ENCODE measurements around the gene NBEA. TPM values are rescaled to one million over a fixed set of nuclear protein-coding genes. Genes with fewer than 3 reads are reported as not detected.
A peak's percentile ranks its signal among the peaks of the same experiment; 100 is the strongest.
"Not testable (repeated sequence)": the region's sequence is repeated elsewhere in the genome, so short reads cannot be mapped to it uniquely, and the experiment has no call there.

Gene NBEA
- polyA plus RNA-seq, 3 donors: 17.7 to 21.6 (median 18.3) TPM

DNA sequence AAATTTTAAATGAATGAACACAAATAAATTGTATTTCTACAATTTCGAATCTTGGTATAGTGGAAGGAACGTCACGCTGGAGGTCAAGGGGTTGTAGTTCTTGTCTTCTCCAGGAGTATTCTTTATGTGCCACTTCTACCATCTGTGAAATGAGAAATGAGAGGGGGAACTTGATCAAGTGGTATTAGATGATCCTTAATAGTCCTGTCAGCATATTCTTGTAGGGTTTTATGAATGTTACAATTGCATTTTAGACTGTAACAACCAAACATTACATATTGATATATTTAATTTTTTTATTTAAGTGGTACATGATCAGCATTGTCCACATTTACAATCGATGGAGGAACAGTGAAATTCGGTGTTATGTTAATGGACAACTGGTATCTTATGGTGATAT, 113.6 kb downstream of the NBEA start:
- no peak for DNase-seq (ENCODE audit: low read depth in 3 of 3, low spot score in 2 of 3)

DNA sequence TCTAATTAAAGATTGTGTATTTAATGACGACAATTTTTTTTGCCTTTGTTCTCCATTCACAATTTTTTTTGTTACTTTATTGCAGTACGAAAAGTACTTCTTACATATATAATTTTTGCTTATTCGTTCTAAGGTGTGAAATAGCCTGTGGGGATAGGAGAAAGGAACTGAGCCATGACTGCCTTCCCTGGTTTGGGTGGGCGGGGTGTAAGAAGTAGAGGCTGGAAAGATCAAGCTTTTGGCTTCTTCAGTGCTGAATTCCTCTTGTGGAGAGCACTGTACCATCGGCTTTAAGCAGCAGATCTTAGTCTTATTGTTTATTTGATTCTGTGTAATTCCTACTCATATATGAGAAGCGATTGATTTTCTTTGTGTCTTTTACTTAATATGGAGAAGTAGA, 115.8 kb downstream of the NBEA start:
- DNase-seq (ENCODE audit: low read depth in 3 of 3, low spot score in 2 of 3): no peak

DNA sequence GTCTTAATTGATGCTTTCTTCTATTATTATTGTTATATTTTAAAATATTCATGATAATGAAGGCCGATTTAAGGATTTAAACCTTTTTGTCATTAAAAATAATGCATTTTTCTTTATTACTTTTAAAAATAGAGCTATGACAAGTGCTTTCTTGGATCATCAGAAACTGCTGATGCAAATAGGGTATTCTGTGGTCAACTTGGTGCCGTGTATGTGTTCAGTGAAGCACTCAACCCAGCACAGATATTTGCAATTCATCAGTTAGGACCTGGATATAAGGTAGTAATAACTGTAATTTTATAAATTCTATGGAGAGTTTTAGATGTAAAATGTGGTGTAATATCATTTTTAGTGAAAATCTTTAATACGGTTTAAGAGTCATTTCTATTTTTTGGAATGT, 116.5 kb downstream of the NBEA start:
- DNase-seq (ENCODE audit: low read depth in 3 of 3, low spot score in 2 of 3): not testable (repeated sequence)

DNA sequence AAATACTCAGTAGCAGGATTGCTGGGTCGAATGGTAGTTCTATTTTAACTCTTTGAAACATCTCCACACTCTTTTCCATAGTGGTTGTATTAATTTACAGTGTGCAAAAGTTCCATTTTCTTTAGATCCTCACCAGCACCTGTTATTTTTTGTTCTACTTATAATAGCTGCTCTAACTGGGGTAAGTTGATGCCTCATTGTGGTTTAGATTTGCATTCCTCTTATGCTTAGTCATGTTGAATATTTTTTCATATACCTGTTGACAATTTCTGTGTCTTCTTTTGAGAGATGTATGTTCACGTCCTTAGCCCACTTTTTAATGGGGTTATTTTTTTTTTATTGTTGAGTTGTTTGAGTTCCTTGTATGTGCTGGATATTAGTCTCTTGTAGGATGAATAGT, 144.6 kb downstream of the NBEA start:
- no peak for DNase-seq (ENCODE audit: low read depth in 3 of 3, low spot score in 2 of 3)

DNA sequence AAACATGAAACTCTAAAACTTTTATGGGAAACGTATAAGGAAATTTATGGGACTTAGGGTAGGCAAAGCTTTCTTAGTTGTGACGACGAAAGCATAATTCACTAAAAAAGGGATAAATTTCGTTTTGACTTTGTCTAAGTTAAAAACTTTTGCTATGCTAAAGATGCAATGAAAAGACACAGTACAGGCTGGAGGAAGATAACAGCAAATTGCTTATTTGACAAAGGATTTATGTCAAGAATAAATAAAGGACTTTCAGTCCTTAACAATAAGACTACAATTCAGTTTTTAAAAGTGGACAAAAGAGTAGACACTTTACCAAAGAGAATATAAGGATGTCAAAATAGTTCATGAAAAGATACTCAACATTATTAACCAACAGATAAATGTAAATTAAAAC, 150.2 kb downstream of the NBEA start:
- DNase-seq (ENCODE audit: low read depth in 3 of 3, low spot score in 2 of 3): no peak

DNA sequence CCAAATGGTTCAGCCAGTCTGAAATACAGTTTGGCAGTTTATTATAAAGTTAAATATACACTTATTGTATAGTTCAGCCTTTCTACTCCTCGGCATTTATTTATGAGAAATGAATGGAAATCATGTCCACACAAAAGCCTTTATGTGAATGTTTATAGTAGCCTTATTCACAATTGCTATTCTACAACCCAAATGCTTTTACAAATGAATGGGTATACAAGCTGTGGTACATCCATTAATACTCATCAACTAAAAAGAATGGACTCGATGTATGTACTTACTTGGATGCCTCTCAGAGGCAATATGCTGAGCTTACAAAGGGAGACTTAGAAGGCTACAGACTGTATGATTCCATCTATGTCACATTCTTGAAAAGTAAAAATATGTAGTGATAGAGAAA, 150.7 kb downstream of the NBEA start:
- DNase-seq (ENCODE audit: low read depth in 3 of 3, low spot score in 2 of 3): no peak

DNA sequence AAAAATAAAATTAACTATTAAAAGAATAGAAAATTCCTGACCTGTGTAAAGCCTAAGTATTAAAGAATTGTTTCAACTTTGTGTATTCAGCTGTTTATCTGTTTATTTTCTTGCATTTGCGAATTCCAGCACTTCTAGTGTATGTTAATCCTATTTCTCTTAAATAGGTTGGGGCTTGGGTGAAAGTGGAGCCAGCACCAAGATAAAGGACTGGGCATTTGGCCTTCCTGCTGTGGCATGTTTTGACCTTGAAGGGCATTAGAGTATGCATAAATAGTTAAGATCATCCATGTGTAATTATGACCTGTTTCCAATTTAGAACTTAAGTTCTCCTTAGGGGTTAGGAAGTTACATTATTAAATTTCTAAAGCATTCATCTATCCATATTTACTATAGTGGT, 151.3 kb downstream of the NBEA start:
- no peak for DNase-seq (ENCODE audit: low read depth in 3 of 3, low spot score in 2 of 3)

DNA sequence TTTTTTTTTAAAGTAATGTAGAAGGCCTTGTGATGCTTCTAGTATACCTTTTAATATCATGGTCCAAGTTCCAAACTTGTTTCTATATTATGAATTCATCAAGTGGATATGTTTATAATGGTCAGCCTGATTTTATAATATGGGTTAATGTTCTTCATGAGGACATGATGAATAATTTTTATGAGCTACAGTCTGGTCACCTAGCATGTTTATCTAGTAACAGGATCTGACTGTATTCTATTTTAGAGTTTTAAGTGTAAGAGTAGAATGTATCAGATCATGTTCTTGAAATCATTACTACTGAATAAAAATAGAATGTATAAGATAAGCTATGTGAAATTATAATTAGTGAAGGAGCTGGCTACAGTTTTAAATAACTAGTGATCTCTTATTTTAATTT, 164.7 kb downstream of the NBEA start:
- DNase-seq (ENCODE audit: low read depth in 3 of 3, low spot score in 2 of 3): not testable (repeated sequence)

DNA sequence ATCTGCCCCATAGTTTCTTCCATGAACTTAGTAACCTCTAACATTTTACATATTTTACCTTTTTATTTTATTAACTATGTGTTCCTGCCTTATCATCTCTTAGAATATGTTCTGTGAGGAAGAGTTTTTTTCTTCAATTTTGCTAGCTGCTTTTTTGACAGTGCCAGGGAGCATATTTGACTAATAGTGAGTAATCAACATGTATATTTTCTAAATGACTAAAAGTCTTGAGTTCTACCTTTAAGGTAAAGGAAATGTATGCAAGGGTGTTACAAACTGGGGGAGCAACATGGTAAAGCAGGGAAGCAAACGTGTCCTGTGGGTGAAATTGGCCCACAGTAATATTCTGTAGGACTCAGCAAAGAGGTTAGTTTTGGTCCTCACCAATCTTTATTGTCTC, 165.5 kb downstream of the NBEA start:
- DNase-seq (ENCODE audit: low read depth in 3 of 3, low spot score in 2 of 3): no peak

DNA sequence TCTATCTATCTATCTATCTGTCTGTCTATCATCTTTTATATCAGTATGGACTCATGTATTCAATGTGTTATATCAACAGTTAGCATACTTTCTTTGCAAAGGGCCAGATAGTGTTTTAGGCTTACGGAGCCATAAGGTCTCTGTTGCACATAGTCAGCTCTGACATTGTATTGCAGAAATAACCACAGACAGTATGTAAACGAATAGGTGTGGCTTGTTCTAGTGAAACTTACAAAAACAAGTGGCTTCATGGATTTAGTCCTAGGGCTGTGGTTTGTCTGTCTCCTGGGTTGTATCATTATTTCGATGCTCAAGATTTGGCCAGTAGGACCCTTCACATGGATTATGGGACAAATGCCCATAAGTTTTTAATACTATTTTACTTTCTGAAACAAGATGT, 171.5 kb downstream of the NBEA start:
- not testable (repeated sequence) for DNase-seq (ENCODE audit: low read depth in 3 of 3, low spot score in 2 of 3)

DNA sequence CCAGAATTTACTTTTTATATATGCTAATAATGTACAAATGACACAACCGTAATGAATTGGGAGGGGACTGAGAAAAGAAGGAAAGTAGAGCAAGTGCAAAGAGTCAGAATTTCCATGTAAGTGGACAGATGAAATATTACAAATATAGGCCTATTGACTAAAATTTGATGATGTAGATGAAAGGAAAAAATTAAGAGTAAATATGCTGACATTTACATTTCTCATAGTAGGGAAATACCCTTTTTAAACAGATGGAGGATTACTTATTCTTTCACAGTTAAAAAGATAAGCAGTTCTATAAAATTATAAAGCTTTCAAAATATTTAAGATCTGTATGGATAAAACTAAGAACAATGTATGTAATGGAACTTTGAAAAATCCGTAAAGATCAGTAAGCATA, 185.4 kb downstream of the NBEA start:
- DNase-seq (ENCODE audit: low read depth in 3 of 3, low spot score in 2 of 3): no peak

DNA sequence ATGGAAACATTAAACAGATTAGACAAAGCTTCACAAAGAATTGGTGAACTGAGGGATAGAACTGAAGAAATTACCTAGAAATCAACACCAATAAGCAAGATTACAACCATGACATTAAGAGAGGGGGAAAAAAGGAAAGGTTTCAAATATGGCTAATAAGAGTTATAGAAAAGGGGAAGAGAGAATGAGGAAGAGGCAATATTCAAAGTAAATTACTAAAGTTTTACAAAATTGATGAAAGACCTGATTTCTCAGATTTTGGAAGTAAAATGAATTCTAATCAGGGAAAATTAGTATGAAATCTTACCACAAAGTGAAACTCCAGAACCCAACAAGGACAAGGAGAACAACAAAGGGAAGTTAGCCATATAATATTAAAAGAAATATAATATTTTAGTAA, 187.4 kb downstream of the NBEA start:
- DNase-seq (ENCODE audit: low read depth in 3 of 3, low spot score in 2 of 3): no peak

DNA sequence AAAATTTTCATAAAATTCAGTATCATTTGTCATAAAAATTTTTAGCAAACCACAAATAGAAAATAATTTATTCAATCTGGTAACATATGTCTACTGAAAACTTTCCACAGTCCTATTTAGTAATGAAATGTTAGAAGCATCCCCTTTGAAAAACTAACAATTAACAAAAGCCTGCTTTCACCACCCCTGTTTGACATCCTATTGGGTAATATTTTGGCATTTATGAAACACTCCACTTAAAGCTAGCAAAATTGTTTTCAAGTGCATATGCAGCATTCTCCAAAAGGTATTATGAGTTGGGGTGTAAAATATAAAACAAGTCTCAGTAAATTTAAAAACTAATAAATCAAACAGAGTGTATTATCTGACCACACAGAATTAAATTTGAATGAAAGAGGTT, 189.4 kb downstream of the NBEA start:
- no peak for DNase-seq (ENCODE audit: low read depth in 3 of 3, low spot score in 2 of 3)

DNA sequence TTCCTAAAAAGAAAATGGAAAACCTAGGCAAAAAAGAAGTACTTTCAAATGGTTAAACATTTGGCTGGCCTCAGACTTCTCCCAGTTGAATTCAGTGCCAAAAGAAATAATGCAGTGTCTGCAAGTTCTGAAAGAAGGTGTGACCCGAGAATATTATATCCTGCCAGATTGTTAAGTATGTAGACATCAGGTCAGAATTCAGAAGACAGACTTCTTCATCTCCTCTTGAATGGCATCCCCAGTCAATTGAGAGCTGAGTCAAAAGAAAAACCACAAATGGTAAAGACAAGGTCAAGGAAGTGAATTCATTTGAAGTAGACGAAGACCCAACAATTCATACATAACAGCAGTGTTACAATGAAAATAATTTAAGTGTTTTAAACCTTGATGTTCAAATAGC, 194.5 kb downstream of the NBEA start:
- no peak for DNase-seq (ENCODE audit: low read depth in 3 of 3, low spot score in 2 of 3)

DNA sequence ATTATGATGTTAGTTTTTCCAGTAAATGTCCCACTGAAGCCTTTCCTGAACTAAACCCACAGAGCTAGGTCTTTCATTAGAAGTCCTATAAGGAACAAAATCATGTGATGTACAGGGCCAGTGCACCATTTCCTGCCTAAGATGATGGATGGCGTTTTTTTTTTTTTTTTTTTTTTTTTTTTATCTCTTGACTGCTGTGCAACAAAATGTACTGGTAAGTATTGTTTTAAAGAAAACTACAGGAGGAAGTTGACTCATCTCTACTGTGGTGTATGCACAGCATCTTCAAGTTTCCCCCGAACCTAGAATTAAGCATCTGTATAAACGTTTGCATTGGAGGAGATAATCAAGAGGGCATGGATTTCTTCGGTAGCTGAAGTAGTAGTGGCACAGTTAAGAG, 197.5 kb downstream of the NBEA start:
- DNase-seq (ENCODE audit: low read depth in 3 of 3, low spot score in 2 of 3): no peak

DNA sequence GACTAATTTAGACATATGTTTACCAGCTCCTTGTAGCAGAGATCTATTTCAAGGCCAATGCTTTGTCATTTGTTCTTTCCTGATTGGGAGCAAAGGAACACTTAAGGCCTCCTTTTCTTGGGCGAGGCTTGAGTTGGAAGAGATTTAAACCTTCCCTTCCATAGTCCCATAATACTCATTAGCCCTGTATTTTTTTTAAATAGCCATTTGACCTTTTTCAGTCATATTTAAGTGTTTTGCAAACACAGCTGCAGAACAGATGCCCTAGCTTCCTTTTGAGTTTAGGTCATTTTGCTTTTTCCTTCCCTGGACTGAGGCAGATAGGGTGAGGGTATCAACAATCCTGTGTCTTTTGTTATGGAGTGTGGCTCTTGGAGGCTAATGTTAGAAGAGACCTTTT, 198.3 kb downstream of the NBEA start:
- no peak for DNase-seq (ENCODE audit: low read depth in 3 of 3, low spot score in 2 of 3)

DNA sequence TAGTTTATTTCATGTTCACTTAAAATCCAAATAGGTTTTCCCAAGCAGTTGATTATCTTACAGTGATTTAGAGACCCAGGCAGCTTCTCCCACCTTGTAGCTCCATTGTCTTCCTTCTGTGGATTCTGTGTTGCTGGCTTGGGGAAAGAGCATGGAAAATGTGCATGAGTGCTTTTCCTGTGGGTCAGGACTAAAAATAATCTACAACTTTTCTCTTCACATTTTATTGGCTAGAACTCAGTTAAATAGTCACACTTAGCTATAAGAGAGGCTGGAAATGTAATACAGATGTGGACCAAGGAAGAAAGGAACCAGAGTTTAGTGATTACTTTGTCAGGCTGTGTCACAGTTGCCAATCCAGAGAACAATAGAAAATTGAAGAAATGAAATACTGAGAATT, 198.8 kb downstream of the NBEA start:
- no peak for DNase-seq (ENCODE audit: low read depth in 3 of 3, low spot score in 2 of 3)

DNA sequence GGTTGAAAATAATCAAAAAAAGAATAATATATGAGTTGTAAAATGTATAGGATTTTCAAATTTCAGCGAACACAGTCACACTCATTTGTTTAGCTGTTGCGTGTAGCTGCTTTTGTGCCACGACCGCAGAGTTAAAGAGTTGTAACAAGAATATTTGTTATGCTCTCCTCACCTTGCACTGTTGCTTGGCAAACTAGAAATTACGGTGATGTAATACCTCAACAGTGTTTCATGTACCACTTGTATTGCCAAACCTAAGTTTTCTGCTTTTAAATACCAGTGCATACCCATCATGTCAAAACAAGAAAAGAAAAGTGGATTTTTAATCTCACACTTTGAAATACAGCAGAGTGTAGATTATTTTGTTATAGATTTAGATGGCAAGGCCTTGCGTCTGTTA, 201.1 kb downstream of the NBEA start:
- DNase-seq (ENCODE audit: low read depth in 3 of 3, low spot score in 2 of 3): no peak

DNA sequence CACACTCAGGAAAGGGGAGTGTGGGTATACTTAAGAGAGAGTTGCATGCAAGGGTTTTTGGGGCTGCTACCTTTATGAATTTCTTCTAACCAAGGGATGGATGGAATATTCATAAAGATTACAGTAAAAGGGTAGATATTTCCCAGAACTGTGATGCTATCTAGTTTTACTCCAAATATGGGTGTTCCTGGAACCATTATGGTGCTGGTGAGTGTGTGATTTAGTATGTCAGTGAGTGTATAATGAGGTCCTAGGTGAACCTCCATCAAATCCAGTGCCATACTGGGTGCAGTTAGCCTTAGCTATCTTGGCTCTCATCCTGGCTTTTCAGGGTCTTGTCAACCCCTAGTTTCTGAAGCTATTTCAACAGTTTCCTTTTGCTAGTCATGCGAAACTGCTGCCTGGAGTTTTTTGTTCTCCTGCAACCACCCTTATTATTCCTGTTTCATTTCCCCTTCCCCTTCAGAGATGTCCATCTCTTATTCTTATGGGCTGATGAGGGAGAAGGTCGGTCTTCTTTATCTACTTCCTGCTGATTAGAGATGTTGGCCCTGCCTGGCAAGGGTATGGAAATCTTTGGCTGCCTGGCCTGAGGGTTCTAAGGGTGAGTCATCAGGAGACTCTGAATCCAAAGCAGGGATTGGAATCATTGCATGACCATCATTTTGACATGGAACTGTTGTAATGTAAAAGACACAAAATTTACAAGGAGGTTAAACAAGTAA, 202.3 kb downstream of the NBEA start:
- no peak for DNase-seq (ENCODE audit: low read depth in 3 of 3, low spot score in 2 of 3)

DNA sequence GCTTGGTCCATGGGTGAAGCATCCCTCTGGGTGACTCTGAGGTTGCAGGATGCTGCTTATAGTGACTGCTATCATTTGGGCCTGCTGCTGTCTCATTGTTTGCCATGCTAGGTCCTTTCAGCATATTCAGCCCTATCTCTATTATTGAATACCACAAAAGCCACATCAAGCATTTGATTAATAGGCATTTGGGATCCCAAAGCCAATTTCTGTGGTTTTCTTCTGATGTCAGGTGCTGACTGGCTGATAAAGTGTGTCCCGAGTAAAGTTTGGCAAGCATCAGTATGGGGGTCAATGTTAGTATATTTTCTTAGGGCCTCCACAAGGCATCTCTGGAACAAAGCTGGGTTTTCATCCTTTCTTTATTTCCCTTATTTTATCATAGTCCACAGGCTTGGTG, 204.6 kb downstream of the NBEA start:
- no peak for DNase-seq (ENCODE audit: low read depth in 3 of 3, low spot score in 2 of 3)

DNA sequence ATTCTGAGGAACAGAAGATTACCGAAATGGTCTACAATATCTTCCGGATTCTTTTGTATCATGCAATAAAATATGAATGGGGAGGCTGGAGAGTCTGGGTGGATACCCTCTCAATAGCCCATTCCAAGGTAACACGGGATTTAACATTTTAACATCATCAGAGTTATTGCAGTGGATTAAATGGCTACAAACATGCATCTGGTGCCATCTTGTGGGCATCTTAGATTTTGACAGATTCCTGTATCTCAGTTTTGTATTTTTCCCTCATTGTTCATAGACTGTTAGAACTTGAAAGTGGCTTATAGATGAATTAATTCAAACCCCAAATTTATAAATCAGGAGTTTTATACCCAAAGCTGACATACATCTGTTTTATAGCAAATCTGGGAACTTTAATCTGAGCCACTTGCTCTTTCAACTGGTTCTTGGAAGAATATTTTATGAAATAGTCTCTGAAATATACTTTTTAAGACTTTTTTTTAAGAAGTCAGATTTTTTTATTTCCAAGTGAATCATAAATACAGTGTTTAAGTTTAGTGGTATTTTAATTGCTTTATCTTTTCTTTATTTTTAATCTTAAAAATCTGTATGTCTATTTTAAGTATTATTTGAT, 215.2 kb downstream of the NBEA start:
- peak in 2 of 3 donors; percentile 37 to 47 for DNase-seq (ENCODE audit: low read depth in 3 of 3, low spot score in 2 of 3)

DNA sequence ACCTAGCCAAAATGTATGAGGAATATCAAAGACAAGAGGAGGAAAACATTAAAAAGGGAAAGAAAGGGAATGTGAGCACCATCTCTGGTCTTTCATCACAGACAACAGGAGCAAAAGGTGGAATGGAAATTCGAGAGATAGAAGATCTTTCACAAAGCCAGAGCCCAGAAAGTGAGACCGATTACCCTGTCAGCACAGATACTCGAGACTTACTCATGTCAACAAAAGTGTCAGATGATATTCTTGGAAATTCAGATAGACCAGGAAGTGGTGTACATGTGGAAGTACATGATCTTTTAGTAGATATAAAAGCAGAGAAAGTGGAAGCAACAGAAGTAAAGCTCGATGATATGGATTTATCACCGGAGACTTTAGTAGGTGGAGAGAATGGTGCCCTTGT, 217.0 kb downstream of the NBEA start:
- DNase-seq (ENCODE audit: low read depth in 3 of 3, low spot score in 2 of 3): no peak

DNA sequence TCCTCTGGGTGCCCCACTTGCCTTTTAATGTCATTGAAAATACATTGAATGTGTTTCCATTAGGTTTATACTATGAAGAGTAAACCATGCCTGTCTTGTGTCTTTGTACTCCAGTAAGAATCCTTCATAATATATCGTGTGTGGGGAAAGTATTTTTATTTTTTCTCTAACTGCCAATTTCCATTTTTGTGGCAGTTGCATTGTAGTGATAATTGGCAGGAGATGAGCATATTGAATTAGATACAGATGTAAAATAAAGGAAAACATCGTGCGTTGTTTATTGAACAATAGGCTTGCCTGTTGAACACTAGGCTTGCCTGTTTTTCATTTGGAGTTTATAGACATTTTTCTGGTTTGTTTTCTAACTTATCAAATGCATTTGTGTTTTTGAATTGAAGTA, 218.8 kb downstream of the NBEA start:
- DNase-seq (ENCODE audit: low read depth in 3 of 3, low spot score in 2 of 3): no peak
